Activated naive CD4-positive, alpha-beta T cell treated with anti-CD3 and anti-CD28 coated beads, Interleukin-2, amount 50 U/mL, for 24 hours (primary cell): ENCODE results near the gene KIAA1328.
A peak's percentile ranks its signal among the peaks of the same experiment; 100 is the strongest.
"Not testable (repeated sequence)": the region's sequence is repeated elsewhere in the genome, so short reads cannot be mapped to it uniquely, and the experiment has no call there.

Experiments
- H3K27ac Mint-ChIP-seq: one replicate; pipeline ENCODE4 v1.8.0; 2021; ENCODE audit warnings: mild to moderate bottlenecking, mixed read lengths
- H3K27me3 Mint-ChIP-seq: one replicate; pipeline ENCODE4 v1.8.0; 2021; ENCODE audit warnings: mixed read lengths
- H3K36me3 Mint-ChIP-seq: one replicate; pipeline ENCODE4 v1.8.0; 2021; ENCODE audit warnings: mixed read lengths
- H3K4me1 Mint-ChIP-seq: one replicate; pipeline ENCODE4 v1.8.0; 2021; ENCODE audit warnings: mixed read lengths
- H3K4me3 Mint-ChIP-seq: one replicate; pipeline ENCODE4 v1.8.0; 2021; ENCODE audit warnings: mild to moderate bottlenecking, mixed read lengths
- H3K9me3 Mint-ChIP-seq: one replicate; pipeline ENCODE4 v1.8.0; 2021; ENCODE audit warnings: mixed read lengths

The KIAA1328 gene

GRCh38 chr18:36889742-36890141, 60.8 kb downstream of the KIAA1328 start:
- no peak overlapping the region for H3K4me3 Mint-ChIP-seq

GRCh38 chr18:36890598-36890997, 61.7 kb downstream of the KIAA1328 start:
- no peak overlapping the region for H3K27ac Mint-ChIP-seq
- no peak overlapping the region for H3K4me3 Mint-ChIP-seq
- no peaks in the 10 kb centered on the region for H3K27me3 Mint-ChIP-seq
- H3K36me3 Mint-ChIP-seq, result peaks cover 22% of the 10 kb centered on the region
- no peaks in the 10 kb centered on the region for H3K4me1 Mint-ChIP-seq
- H3K9me3 Mint-ChIP-seq, result no peaks in the 10 kb centered on the region

More at GRCh38 chr18:36889742-36890141, 60.8 kb downstream of the KIAA1328 start:
- H3K9me3 Mint-ChIP-seq, result no peaks in the 10 kb centered on the region
- peaks cover 21% of the 10 kb centered on the region for H3K36me3 Mint-ChIP-seq
- H3K27me3 Mint-ChIP-seq, result no peaks in the 10 kb centered on the region
- H3K4me1 Mint-ChIP-seq, result no peaks in the 10 kb centered on the region
- H3K27ac Mint-ChIP-seq, result no peak overlapping the region

- Mint-ChIP-seq H3K4me1 (no peaks in the 10 kb centered on the region), H3K27ac (no peak overlapping the region), H3K9me3 (no peaks in the 10 kb centered on the region), H3K4me3 (no peak overlapping the region), H3K27me3 (no peaks in the 10 kb centered on the region), H3K36me3 (peaks cover 19% of the 10 kb centered on the region)
Observed at GRCh38 chr18:36893227-36893626, 64.3 kb downstream of the KIAA1328 start.

DNA sequence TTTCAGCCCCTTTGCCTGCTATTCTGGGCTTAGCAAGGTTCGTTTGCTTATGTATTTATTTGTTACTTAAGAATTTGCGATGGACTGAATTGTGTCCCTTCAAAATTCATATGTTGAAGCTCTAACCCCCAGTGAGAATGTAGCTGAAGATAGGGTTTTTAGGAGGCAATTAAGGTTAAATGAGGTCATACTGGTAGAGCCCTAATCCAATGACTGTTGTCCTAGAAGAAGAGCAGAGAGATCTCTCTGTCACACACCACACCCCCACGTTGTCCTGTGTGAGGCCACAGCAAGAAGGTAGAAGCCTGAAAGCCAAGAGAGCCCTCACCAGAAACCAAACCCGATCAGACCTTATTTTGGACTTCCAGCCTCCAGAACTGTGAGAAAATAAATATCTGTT, 66.7 kb downstream of the KIAA1328 start:
- Mint-ChIP-seq H3K4me3 (no peak overlapping the region), H3K4me1 (no peaks in the 10 kb centered on the region), H3K27me3 (no peaks in the 10 kb centered on the region), H3K36me3 (peaks cover 21% of the 10 kb centered on the region), H3K9me3 (no peaks in the 10 kb centered on the region), H3K27ac (no peak overlapping the region)

DNA sequence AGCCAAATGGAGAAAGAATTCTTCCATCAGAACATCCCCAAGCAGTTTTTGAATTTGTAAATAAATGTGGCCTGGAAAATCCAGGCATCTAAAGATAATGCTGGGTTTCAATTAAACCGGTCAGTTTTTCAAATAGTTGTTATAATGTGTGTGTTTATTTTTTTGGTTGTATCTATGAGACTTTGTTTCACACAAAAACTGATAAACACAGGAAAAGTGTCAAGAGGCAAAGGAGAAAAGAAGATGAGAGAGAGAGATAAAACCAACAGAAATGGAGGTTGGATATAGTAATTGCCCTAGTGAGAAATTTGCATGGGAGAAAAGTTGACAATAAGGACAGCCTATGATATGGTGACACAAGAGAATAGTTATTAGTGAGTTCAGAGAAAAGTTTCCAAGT, 68.3 kb downstream of the KIAA1328 start:
- Mint-ChIP-seq H3K27me3 (no peaks in the 10 kb centered on the region), H3K4me1 (no peaks in the 10 kb centered on the region), H3K4me3 (no peak overlapping the region), H3K36me3 (peaks cover 19% of the 10 kb centered on the region), H3K27ac (no peak overlapping the region), H3K9me3 (no peaks in the 10 kb centered on the region)

- no peak overlapping the region for H3K27ac Mint-ChIP-seq
- no peaks in the 10 kb centered on the region for H3K4me1 Mint-ChIP-seq
- H3K4me3 Mint-ChIP-seq, result no peak overlapping the region
- peaks cover 14% of the 10 kb centered on the region for H3K36me3 Mint-ChIP-seq
- no peaks in the 10 kb centered on the region for H3K9me3 Mint-ChIP-seq
- no peaks in the 10 kb centered on the region for H3K27me3 Mint-ChIP-seq
Observed at GRCh38 chr18:36899289-36899688, 70.4 kb downstream of the KIAA1328 start.

- H3K4me3 Mint-ChIP-seq, result no peak overlapping the region
- no peaks in the 10 kb centered on the region for H3K9me3 Mint-ChIP-seq
- H3K27me3 Mint-ChIP-seq, result no peaks in the 10 kb centered on the region
- no peaks in the 10 kb centered on the region for H3K4me1 Mint-ChIP-seq
- peaks cover 11% of the 10 kb centered on the region for H3K36me3 Mint-ChIP-seq
- no peak overlapping the region for H3K27ac Mint-ChIP-seq
Observed at GRCh38 chr18:36900466-36900865, 71.5 kb downstream of the KIAA1328 start.

- no peaks in the 10 kb centered on the region for H3K9me3 Mint-ChIP-seq
- no peak overlapping the region for H3K4me3 Mint-ChIP-seq
- H3K36me3 Mint-ChIP-seq, result peaks cover 19% of the 10 kb centered on the region
- H3K4me1 Mint-ChIP-seq, result no peaks in the 10 kb centered on the region
- H3K27me3 Mint-ChIP-seq, result no peaks in the 10 kb centered on the region
- no peak overlapping the region for H3K27ac Mint-ChIP-seq
Observed at GRCh38 chr18:36901277-36901701, 72.4 kb downstream of the KIAA1328 start.

GRCh38 chr18:36903215-36903928, 74.4 kb downstream of the KIAA1328 start:
- Mint-ChIP-seq H3K4me3 (no peak overlapping the region), H3K27ac (no peak overlapping the region), H3K4me1 (no peaks in the 10 kb centered on the region), H3K27me3 (no peaks in the 10 kb centered on the region), H3K9me3 (no peaks in the 10 kb centered on the region), H3K36me3 (peaks cover 21% of the 10 kb centered on the region)

- H3K27ac Mint-ChIP-seq, result no peak overlapping the region
- H3K9me3 Mint-ChIP-seq, result no peaks in the 10 kb centered on the region
- no peaks in the 10 kb centered on the region for H3K4me1 Mint-ChIP-seq
- no peak overlapping the region for H3K4me3 Mint-ChIP-seq
- H3K27me3 Mint-ChIP-seq, result no peaks in the 10 kb centered on the region
- H3K36me3 Mint-ChIP-seq, result peaks cover 16% of the 10 kb centered on the region
Observed at GRCh38 chr18:36905571-36905970, 76.6 kb downstream of the KIAA1328 start.

GRCh38 chr18:36909282-36909681, 80.4 kb downstream of the KIAA1328 start:
- not testable (repeated sequence) for H3K27me3 Mint-ChIP-seq

GRCh38 chr18:36912887-36913286, 84.0 kb downstream of the KIAA1328 start:
- Mint-ChIP-seq H3K36me3 (peaks cover 11% of the 10 kb centered on the region), H3K4me1 (peaks cover 26% of the 10 kb centered on the region), H3K27me3 (no peaks in the 10 kb centered on the region), H3K4me3 (no peak overlapping the region), H3K9me3 (peaks cover 4% of the 10 kb centered on the region), H3K27ac (peak overlapping the region; percentile 25)

More at GRCh38 chr18:36909282-36909681, 80.4 kb downstream of the KIAA1328 start:
- Mint-ChIP-seq H3K36me3 (peaks cover 19% of the 10 kb centered on the region), H3K4me1 (peaks cover 26% of the 10 kb centered on the region)
- not testable (repeated sequence) for H3K9me3 Mint-ChIP-seq, H3K4me3 Mint-ChIP-seq, H3K27ac Mint-ChIP-seq

DNA sequence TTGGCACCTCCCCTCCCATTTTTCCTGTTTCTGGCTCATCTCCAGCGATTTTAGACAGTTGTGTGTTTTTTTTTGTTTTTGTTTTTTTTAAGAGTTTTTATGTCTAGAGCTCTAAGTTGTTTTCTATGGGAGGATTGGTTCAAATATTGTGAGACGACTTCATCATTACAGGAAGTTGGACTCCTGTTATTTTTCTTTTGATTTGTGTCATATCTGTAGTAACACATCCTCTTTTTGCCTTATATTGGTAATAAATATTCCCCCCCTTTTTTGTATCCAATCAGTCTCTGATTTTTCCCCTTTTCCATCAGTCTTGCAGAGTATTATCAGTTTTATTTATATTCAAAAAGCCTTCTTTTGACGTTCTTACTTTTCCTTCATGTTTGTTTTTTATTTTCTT, 89.0 kb downstream of the KIAA1328 start:
- H3K36me3 Mint-ChIP-seq, result peaks cover 24% of the 10 kb centered on the region
- no peak overlapping the region for H3K27ac Mint-ChIP-seq
- no peaks in the 10 kb centered on the region for H3K27me3 Mint-ChIP-seq
- H3K4me1 Mint-ChIP-seq, result peaks cover 12% of the 10 kb centered on the region
- no peak overlapping the region for H3K4me3 Mint-ChIP-seq
- H3K9me3 Mint-ChIP-seq, result peaks cover 7% of the 10 kb centered on the region

DNA sequence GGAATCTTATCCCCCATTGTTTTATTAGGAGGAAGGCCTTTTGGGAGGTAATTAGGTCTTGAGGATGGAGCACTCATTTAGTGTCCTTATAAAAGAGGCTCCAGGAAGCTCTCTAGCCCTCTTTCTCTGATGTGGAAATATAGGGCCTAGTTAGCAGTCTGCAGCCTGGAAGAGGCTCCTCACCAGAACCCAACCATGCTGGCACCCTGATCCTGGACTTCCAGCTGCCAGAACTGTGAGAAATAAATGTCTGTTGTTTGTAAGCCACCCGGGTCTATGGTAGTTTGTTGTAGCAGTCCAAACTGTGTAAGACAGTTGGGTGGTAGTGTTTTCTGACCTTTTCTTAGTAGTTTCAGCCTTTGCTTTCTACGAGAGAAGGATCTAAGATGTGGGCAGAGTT, 100.7 kb downstream of the KIAA1328 start:
- no peaks in the 10 kb centered on the region for H3K9me3 Mint-ChIP-seq

GRCh38 chr18:36931106-36931505, 102.2 kb downstream of the KIAA1328 start:
- Mint-ChIP-seq H3K4me3 (no peak overlapping the region), H3K27me3 (no peaks in the 10 kb centered on the region), H3K4me1 (no peaks in the 10 kb centered on the region), H3K9me3 (peaks cover 6% of the 10 kb centered on the region), H3K36me3 (peaks cover 9% of the 10 kb centered on the region), H3K27ac (no peak overlapping the region)

More for the DNA sequence above, 100.7 kb downstream of the KIAA1328 start:
- no peaks in the 10 kb centered on the region for H3K4me1 Mint-ChIP-seq
- no peak overlapping the region for H3K27ac Mint-ChIP-seq
- H3K36me3 Mint-ChIP-seq, result peaks cover 10% of the 10 kb centered on the region
- H3K27me3 Mint-ChIP-seq, result no peaks in the 10 kb centered on the region
- H3K4me3 Mint-ChIP-seq, result no peak overlapping the region

- peaks cover 26% of the 10 kb centered on the region for H3K36me3 Mint-ChIP-seq
- no peak overlapping the region for H3K27ac Mint-ChIP-seq
- H3K4me1 Mint-ChIP-seq, result no peaks in the 10 kb centered on the region
- H3K27me3 Mint-ChIP-seq, result no peaks in the 10 kb centered on the region
- no peak overlapping the region for H3K4me3 Mint-ChIP-seq
- H3K9me3 Mint-ChIP-seq, result peaks cover 20% of the 10 kb centered on the region
Observed at GRCh38 chr18:36933552-36933951, 104.6 kb downstream of the KIAA1328 start.

DNA sequence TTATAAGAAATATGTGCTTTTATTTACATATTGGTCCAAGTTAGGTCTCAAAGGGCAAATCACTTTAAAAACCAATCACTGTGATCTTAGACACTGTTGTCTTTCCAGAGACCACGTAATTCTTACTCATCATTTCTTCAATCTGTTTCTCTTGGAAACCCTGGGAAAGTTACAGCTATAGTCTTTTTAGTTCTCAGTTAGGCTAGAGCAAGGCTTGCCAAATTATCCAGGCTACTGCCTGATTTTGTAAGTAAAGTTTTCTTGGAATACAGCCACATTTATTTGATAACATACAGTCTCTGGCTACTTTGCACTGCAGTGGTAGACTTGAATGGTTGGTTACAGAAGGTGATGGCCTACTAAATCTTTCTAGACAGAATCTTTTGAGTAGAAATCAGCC, 106.0 kb downstream of the KIAA1328 start:
- Mint-ChIP-seq H3K36me3 (peaks cover 33% of the 10 kb centered on the region), H3K4me3 (no peak overlapping the region), H3K27me3 (no peaks in the 10 kb centered on the region), H3K9me3 (peaks cover 22% of the 10 kb centered on the region), H3K27ac (no peak overlapping the region), H3K4me1 (no peaks in the 10 kb centered on the region)
